H9 (cell line): ENCODE data around the gene CHRND. TPM values are rescaled to one million over a fixed set of nuclear protein-coding genes. Genes with fewer than 3 reads are reported as not detected.

Source experiments
- DNase-seq: peaks from one replicate; pipeline ENCODE4 v3.0.0-alpha.2; 2017
- H2AFZ ChIP-seq: one replicate; pipeline ENCODE4 v1.6.1; 2013; ENCODE audit warnings: mild to moderate bottlenecking, low read length, control low read depth, moderate library complexity
- H2AK5ac ChIP-seq: 2 replicates; pipeline ENCODE4 v1.6.1; 2013; ENCODE audit warnings: low read length, control low read depth, mixed read lengths; ENCODE audit not compliant: insufficient read length
- H2BK120ac ChIP-seq: one replicate; pipeline ENCODE4 v1.6.1; 2013; ENCODE audit warnings: low read depth, mild to moderate bottlenecking, low read length, control low read depth, inconsistent platforms; ENCODE audit not compliant: poor library complexity, severe bottlenecking
- H2BK12ac ChIP-seq: 2 replicates; pipeline ENCODE4 v1.6.1; 2013; ENCODE audit warnings: low read length, control low read depth, mixed read lengths, low read depth; ENCODE audit not compliant: insufficient read length
- H2BK15ac ChIP-seq: 2 replicates; pipeline ENCODE4 v1.6.1; 2013; ENCODE audit warnings: low read depth, low read length, control low read depth
- H2BK20ac ChIP-seq: one replicate; pipeline ENCODE4 v1.6.1; 2013; ENCODE audit warnings: low read depth, mild to moderate bottlenecking, low read length, control low read depth, inconsistent platforms; ENCODE audit not compliant: poor library complexity, severe bottlenecking
- H2BK5ac ChIP-seq: 2 replicates; pipeline ENCODE4 v1.6.1; 2013; ENCODE audit warnings: low read length, control low read depth, mixed read lengths; ENCODE audit not compliant: insufficient read length
- H3K14ac ChIP-seq: 2 replicates; pipeline ENCODE4 v1.6.1; 2013; ENCODE audit warnings: low read length, control low read depth; ENCODE audit not compliant: insufficient read depth
- H3K18ac ChIP-seq: 2 replicates; pipeline ENCODE4 v1.6.1; 2013; ENCODE audit warnings: low read depth, mild to moderate bottlenecking, mixed read lengths, low read length, control low read depth; ENCODE audit not compliant: insufficient read length
- H3K23ac ChIP-seq: 2 replicates; pipeline ENCODE4 v1.6.1; 2013; ENCODE audit warnings: low read length, control low read depth, mixed read lengths, low read depth; ENCODE audit not compliant: insufficient read length
- H3K23me2 ChIP-seq: 2 replicates; pipeline ENCODE4 v1.6.1; 2013; ENCODE audit warnings: low read depth, mild to moderate bottlenecking, mixed read lengths, low read length, control low read depth; ENCODE audit not compliant: insufficient read length, poor library complexity, severe bottlenecking
- H3K27ac ChIP-seq: 2 replicates; pipeline ENCODE4 v1.5.1; 2013; ENCODE audit warnings: low read length, control low read depth, mixed read lengths, low read depth; ENCODE audit not compliant: insufficient read length
- H3K27me3 ChIP-seq: 2 replicates; pipeline ENCODE4 v1.6.1; 2013; ENCODE audit warnings: low read length, control low read depth, inconsistent platforms; ENCODE audit not compliant: insufficient read depth
- H3K4ac ChIP-seq: 2 replicates; pipeline ENCODE4 v1.6.1; 2013; ENCODE audit warnings: low read depth, mild to moderate bottlenecking, control low read depth, inconsistent platforms, low read length, moderate library complexity
- H3K4me1 ChIP-seq: 2 replicates; pipeline ENCODE4 v1.6.1; 2013; ENCODE audit warnings: low read length, control low read depth, inconsistent platforms; ENCODE audit not compliant: insufficient read depth
- H3K4me2 ChIP-seq: 2 replicates; pipeline ENCODE4 v1.6.1; 2013; ENCODE audit warnings: low read length, control low read depth, mixed read lengths; ENCODE audit not compliant: insufficient read length, insufficient read depth
- H3K56ac ChIP-seq: 2 replicates; pipeline ENCODE4 v1.6.1; 2013; ENCODE audit warnings: low read depth, mild to moderate bottlenecking, mixed read lengths, low read length, control low read depth; ENCODE audit not compliant: insufficient read length
- H3K79me1 ChIP-seq: 2 replicates; pipeline ENCODE4 v1.6.1; 2013; ENCODE audit warnings: low read depth, mild to moderate bottlenecking, moderate library complexity, low read length, control low read depth, inconsistent platforms; ENCODE audit not compliant: insufficient read depth, poor library complexity, severe bottlenecking
- H3K79me2 ChIP-seq: 2 replicates; pipeline ENCODE4 v1.6.1; 2013; ENCODE audit warnings: low read length, control low read depth, inconsistent platforms; ENCODE audit not compliant: insufficient read depth
- H3K9ac ChIP-seq: 2 replicates; pipeline ENCODE4 v1.6.1; 2013; ENCODE audit warnings: low read length, control low read depth, mixed read lengths; ENCODE audit not compliant: insufficient read length; ENCODE audit errors: extremely low read depth
- H3K9me3 ChIP-seq: one replicate; pipeline ENCODE4 v1.6.1; 2013; ENCODE audit warnings: low read depth, low read length, inconsistent platforms; ENCODE audit not compliant: control insufficient read depth
- H3T11ph ChIP-seq: one replicate; pipeline ENCODE4 v1.6.1; 2013; ENCODE audit warnings: mild to moderate bottlenecking, low read length, control low read depth, inconsistent platforms
- H4K20me1 ChIP-seq: one replicate; pipeline ENCODE4 v1.6.1; 2013; ENCODE audit not compliant: control insufficient read depth, insufficient read length, insufficient read depth
- H4K5ac ChIP-seq: 2 replicates; pipeline ENCODE4 v1.6.1; 2013; ENCODE audit warnings: low read depth, mild to moderate bottlenecking, mixed read lengths, low read length, control low read depth; ENCODE audit not compliant: insufficient read length
- H4K8ac ChIP-seq: replicated peaks from 2 replicates; pipeline ENCODE4 v1.6.1; 2013; ENCODE audit warnings: low read length, control low read depth, mixed read lengths, low read depth; ENCODE audit not compliant: insufficient read length
- H4K91ac ChIP-seq: 2 replicates; pipeline ENCODE4 v1.6.1; 2013; ENCODE audit warnings: low read depth, mild to moderate bottlenecking, moderate library complexity, mixed read lengths, low read length, control low read depth; ENCODE audit not compliant: insufficient read length
- H3K27ac Mint-ChIP-seq, 3 experiments: 2 replicates in 2 of 3; 3 replicates in 1 of 3; pipeline ENCODE4 v1.8.0; 2020 to 2021; ENCODE audit warnings: mixed read lengths in 3 of 3, mild to moderate bottlenecking in 1 of 3, moderate library complexity in 1 of 3
- H3K27me3 Mint-ChIP-seq: 2 replicates; pipeline ENCODE4 v1.8.0; 2021; ENCODE audit warnings: low read depth, mild to moderate bottlenecking, moderate library complexity, mixed read lengths
- H3K36me3 Mint-ChIP-seq, 3 experiments: 2 replicates in 2 of 3; 3 replicates in 1 of 3; pipeline ENCODE4 v1.8.0; 2020 to 2021; ENCODE audit warnings: low read depth in 3 of 3, mixed read lengths in 3 of 3; ENCODE audit not compliant: insufficient read depth in 1 of 3
- H3K4me1 Mint-ChIP-seq, 2 experiments: 2 replicates each; pipeline ENCODE4 v1.8.0; 2020; ENCODE audit warnings: mixed read lengths in 2 of 2
- H3K4me3 Mint-ChIP-seq, 2 experiments: 2 replicates in 1 of 2; 3 replicates in 1 of 2; pipeline ENCODE4 v1.8.0; 2020 to 2021; ENCODE audit warnings: mild to moderate bottlenecking in 2 of 2, mixed read lengths in 2 of 2, moderate library complexity in 1 of 2
- H3K9me3 Mint-ChIP-seq, 2 experiments: 2 replicates in 1 of 2; 3 replicates in 1 of 2; pipeline ENCODE4 v1.8.0; 2020; ENCODE audit warnings: mild to moderate bottlenecking in 2 of 2, mixed read lengths in 2 of 2, moderate library complexity in 1 of 2
- WGBS: extraction: QIAGEN DNeasy Blood & Tissue Kit; methylation state at CpG from one replicate; pipeline ENCODE4 v1.1.7; 2013; ENCODE audit warnings: missing lambda C conversion rate, low lambda C conversion rate, mixed read lengths; ENCODE audit not compliant: insufficient read length; ENCODE audit errors: extremely low coverage; 5-methylcytosine and 5-hydroxymethylcytosine counted together
- total RNA-seq: library from RNA; stranded (reverse); gene quantifications from 2 replicates; pipeline ENCODE4 v1.2.1, GENCODE V29; 2021
- TF ChIP-seq, protein P1 (sequence below): fragments of 200-600 bp; sonication (generic); conservative IDR thresholded peaks from 3 replicates; pipeline ENCODE4 v1.8.0; 2021; ENCODE audit warnings: antibody characterized with exemption, mild to moderate bottlenecking

CHRND gene
- total RNA-seq, 1 experiment from 2014 or later = not detected

DNA sequence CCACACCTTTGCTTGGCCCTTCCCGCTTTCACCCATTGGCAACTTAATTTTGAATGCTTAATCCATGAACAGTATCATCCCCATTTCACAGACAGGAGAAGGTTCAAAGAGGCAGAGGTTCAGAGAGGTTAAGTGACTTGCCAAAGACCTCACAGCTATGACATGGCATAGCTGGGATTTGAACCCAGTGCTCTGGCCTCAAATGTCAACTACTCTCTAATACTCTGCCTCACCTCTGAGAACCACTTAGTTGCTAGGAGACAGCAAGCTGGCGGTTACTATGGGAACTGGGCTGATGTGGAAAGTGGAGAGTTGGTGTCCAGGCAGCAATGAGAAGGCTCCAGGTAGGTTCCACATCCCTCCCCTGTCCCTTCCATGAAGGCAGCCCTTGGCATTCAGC, 21.5 kb upstream of the CHRND start:
- peak overlapping the region in 1 of 2 experiments; percentile 80; a peak in 3 of 5 replicates for H3K4me3 Mint-ChIP-seq
- Histone ChIP-seq H3K79me1 (no peaks in the 10 kb centered on the region), H3K9me3 (no peaks in the 10 kb centered on the region), H3K79me2 (no peaks in the 10 kb centered on the region), H2AFZ (no peak overlapping the region), H3K9ac (no peak overlapping the region), H3K27me3 (peaks cover 17% of the 10 kb centered on the region), H2AK5ac (no peak overlapping the region), H3K23ac (no peak overlapping the region), H3K4me2 (no peak overlapping the region), H3K18ac (no peak overlapping the region), H2BK5ac (no peak overlapping the region), H4K5ac (no peak overlapping the region), H2BK20ac (no peak overlapping the region), H2BK15ac (no peak overlapping the region), H4K20me1 (peaks cover 3% of the 10 kb centered on the region), H4K8ac (no peak overlapping the region), H3T11ph (no peak overlapping the region), H3K14ac (no peak overlapping the region), H4K91ac (no peak overlapping the region), H3K23me2 (peaks cover 12% of the 10 kb centered on the region), H2BK12ac (no peak overlapping the region), H3K4me1 (0 out of 2 replicates have a peak, but pooled peaks cover 3% of the 10 kb centered on the region), H2BK120ac (no peak overlapping the region), H3K4ac (no peak overlapping the region), H3K56ac (no peak overlapping the region), H3K27ac (no peak overlapping the region)
- WGBS = no CpG with 5 or more reads among the region's 2 CpGs
- H3K4me1 Mint-ChIP-seq = peaks cover 17 to 62% of the 10 kb centered on the region in 2 experiments
- H3K9me3 Mint-ChIP-seq = peaks cover 0 to 2% of the 10 kb centered on the region in 2 experiments; a peak in 2 of 5 replicates
- peaks cover 73% of the 10 kb centered on the region for H3K27me3 Mint-ChIP-seq
- H3K27ac Mint-ChIP-seq = no peak overlapping the region
- H3K36me3 Mint-ChIP-seq = no peaks in the 10 kb centered on the region
- TF ChIP-seq, protein P1, sequence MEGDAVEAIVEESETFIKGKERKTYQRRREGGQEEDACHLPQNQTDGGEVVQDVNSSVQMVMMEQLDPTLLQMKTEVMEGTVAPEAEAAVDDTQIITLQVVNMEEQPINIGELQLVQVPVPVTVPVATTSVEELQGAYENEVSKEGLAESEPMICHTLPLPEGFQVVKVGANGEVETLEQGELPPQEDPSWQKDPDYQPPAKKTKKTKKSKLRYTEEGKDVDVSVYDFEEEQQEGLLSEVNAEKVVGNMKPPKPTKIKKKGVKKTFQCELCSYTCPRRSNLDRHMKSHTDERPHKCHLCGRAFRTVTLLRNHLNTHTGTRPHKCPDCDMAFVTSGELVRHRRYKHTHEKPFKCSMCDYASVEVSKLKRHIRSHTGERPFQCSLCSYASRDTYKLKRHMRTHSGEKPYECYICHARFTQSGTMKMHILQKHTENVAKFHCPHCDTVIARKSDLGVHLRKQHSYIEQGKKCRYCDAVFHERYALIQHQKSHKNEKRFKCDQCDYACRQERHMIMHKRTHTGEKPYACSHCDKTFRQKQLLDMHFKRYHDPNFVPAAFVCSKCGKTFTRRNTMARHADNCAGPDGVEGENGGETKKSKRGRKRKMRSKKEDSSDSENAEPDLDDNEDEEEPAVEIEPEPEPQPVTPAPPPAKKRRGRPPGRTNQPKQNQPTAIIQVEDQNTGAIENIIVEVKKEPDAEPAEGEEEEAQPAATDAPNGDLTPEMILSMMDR = no peak
- no peak for DNase-seq
